Prostate gland (tissue), 2 donors: ENCODE data around the gene ZNF587B.
"Not testable (repeated sequence)": the region's sequence is repeated elsewhere in the genome, so short reads cannot be mapped to it uniquely, and the experiment has no call there.

Source experiments
- POLR2A ChIP-seq: fragments of 450-650 bp; IDR thresholded peaks from one replicate; pipeline ENCODE4 v1.6.1; 2016; ENCODE audit warnings: antibody characterized with exemption, mild to moderate bottlenecking
- TF ChIP-seq, protein P1 (sequence below), 4 experiments: fragments of 200-600 bp in 2 of 4; fragments of 450-650 bp in 2 of 4; sonication (generic) in 2 of 4; IDR thresholded peaks; 1 replicate in 3 of 4; 2 replicates in 1 of 4; pipeline ENCODE4 v1.5.1; 2016 to 2019; ENCODE audit warnings: antibody characterized with exemption in 4 of 4, mild to moderate bottlenecking in 2 of 4, moderate library complexity in 2 of 4

DNA sequence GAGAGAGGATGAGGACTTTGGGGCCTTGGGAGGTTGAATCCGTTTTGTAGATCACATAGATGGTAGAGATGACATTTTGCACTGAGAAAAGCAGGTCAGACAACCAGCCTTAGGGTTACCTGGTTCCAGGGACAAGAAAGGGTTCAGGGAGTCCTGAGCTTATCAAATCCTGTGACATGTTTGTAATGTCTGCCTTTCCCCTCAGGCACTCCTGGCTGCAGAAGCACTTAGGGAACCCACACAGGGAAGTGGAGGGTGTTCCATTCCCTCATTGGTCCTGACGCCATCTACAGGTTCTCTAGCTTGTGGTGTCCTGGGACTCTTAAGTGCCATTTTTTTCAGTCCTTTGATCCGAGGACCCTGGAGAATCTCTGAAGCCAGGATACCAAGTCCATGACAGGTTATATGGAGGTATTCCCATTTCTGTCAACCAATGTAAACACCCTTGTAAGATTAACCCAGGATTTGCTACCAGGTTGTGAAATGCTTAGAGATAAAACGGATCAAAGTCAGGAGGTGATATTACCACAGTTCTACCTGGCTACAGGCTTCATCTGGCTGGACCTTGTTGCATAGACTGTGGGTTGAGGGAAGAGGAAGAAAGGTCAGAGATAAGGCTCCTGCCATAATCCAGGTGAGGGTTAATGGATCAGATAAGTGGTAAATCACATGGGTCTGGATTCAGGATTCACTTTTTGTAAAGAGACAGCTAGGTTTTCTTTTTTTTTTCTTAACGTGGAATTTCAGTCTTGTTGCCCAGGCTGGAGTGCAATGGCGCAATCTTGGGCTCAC, 21.9 kb downstream of the ZNF587B start:
- TF ChIP-seq, protein P1, sequence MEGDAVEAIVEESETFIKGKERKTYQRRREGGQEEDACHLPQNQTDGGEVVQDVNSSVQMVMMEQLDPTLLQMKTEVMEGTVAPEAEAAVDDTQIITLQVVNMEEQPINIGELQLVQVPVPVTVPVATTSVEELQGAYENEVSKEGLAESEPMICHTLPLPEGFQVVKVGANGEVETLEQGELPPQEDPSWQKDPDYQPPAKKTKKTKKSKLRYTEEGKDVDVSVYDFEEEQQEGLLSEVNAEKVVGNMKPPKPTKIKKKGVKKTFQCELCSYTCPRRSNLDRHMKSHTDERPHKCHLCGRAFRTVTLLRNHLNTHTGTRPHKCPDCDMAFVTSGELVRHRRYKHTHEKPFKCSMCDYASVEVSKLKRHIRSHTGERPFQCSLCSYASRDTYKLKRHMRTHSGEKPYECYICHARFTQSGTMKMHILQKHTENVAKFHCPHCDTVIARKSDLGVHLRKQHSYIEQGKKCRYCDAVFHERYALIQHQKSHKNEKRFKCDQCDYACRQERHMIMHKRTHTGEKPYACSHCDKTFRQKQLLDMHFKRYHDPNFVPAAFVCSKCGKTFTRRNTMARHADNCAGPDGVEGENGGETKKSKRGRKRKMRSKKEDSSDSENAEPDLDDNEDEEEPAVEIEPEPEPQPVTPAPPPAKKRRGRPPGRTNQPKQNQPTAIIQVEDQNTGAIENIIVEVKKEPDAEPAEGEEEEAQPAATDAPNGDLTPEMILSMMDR (IDR thresholded peaks at IDR 0.05), result not testable (repeated sequence)
- not testable (repeated sequence) for TF ChIP-seq POLR2A
